K562 (cell line): ENCODE data around the gene AFF3.

ENCODE experiments used
- CTCF ChIP-seq, 3 experiments: IDR thresholded peaks in 2 of 3; conservative IDR thresholded peaks in 1 of 3; 2 replicates each; pipeline ENCODE4 v1.5.1; 2011 to 2012; ENCODE audit warnings: low read length in 3 of 3, mild to moderate bottlenecking in 3 of 3, control low read depth in 2 of 3, improper control_type of control experiment in 1 of 3, inconsistent platforms in 1 of 3, low read depth in 1 of 3, mixed read lengths in 1 of 3, moderate library complexity in 1 of 3; ENCODE audit not compliant: insufficient read depth in 2 of 3
- EGR1 ChIP-seq: fragments of 450-650 bp; conservative IDR thresholded peaks from 2 replicates; pipeline ENCODE4 v1.6.1; 2017; ENCODE audit warnings: mild to moderate bottlenecking
- FOXA1 ChIP-seq: fragments of 450-650 bp; IDR thresholded peaks from 2 replicates; pipeline ENCODE4 v1.6.1; 2016; ENCODE audit warnings: mild to moderate bottlenecking, borderline replicate concordance
- HOXB6 ChIP-seq: fragments of 250-450 bp; sonication (Bioruptor Pico); IDR thresholded peaks from 2 replicates; pipeline ENCODE4 v1.5.1; 2022; ENCODE audit warnings: mild to moderate bottlenecking, borderline replicate concordance
- PATZ1 ChIP-seq: fragments of 250-450 bp; sonication (Bioruptor Pico); IDR thresholded peaks from 2 replicates; pipeline ENCODE4 v1.5.0; 2020; ENCODE audit warnings: mild to moderate bottlenecking, borderline replicate concordance
- POLR2AphosphoS5 ChIP-seq: IDR thresholded peaks from 2 replicates; pipeline ENCODE4 v1.6.1; 2011; ENCODE audit warnings: mild to moderate bottlenecking, low read depth, low read length, moderate library complexity; ENCODE audit not compliant: control insufficient read depth, insufficient read depth
- RBFOX2 ChIP-seq: fragments of 200-400 bp; formaldehyde crosslinking; IDR thresholded peaks from 2 replicates; pipeline ENCODE4 v1.6.1; 2017; ENCODE audit warnings: low read depth, mild to moderate bottlenecking, low read length, moderate library complexity
- SETDB1 ChIP-seq: IDR thresholded peaks from one replicate; pipeline ENCODE4 v1.6.1; 2012; ENCODE audit warnings: low read length, control low read depth, inconsistent platforms
- SMAD3 ChIP-seq: fragments of 450-650 bp; formaldehyde crosslinking; conservative IDR thresholded peaks from 2 replicates; pipeline ENCODE4 v1.4.0; 2020; ENCODE audit warnings: mild to moderate bottlenecking
- SMARCA5 ChIP-seq: fragments of 450-650 bp; IDR thresholded peaks from 2 replicates; pipeline ENCODE4 v1.6.1; 2016
- TAF9B ChIP-seq: fragments of 450-650 bp; IDR thresholded peaks from 2 replicates; pipeline ENCODE4 v1.6.1; 2018; ENCODE audit warnings: mild to moderate bottlenecking; ENCODE audit not compliant: partially characterized antibody
- ZNF232 ChIP-seq: sonication (generic); formaldehyde crosslinking; IDR thresholded peaks from 2 replicates; pipeline ENCODE4 v1.8.0; 2022; ENCODE audit warnings: mild to moderate bottlenecking, missing genetic modification reagents
- ZNF41 ChIP-seq: fragments of 250-450 bp; sonication (Bioruptor Pico); conservative IDR thresholded peaks from 2 replicates; pipeline ENCODE4 v1.4.0; 2020; ENCODE audit warnings: mild to moderate bottlenecking

GRCh38 chr2:99948010-99948409, 194.4 kb downstream of the AFF3 start:
- TF ChIP-seq TAF9B, result no peak
- TF ChIP-seq ZNF232 (CRISPR knock-in tag), result no peak
- no peak for TF ChIP-seq FOXA1
- no peak for TF ChIP-seq SMARCA5
- no peak for TF ChIP-seq SETDB1
- TF ChIP-seq SMAD3 (CRISPR knock-in tag), result no peak
- no peak for TF ChIP-seq CTCF (IDR thresholded peaks at IDR 0.05 in 2 of 3, conservative IDR thresholded peaks at IDR 0.05 in 1 of 3; ENCODE audit: insufficient read depth in 2 of 3, low read depth in 1 of 3, low read length in 3 of 3)
- no peak for TF ChIP-seq HOXB6 (CRISPR knock-in tag)
- no peak for TF ChIP-seq ZNF41 (CRISPR knock-in tag)
- no peak for TF ChIP-seq PATZ1
- TF ChIP-seq EGR1, result no peak
- TF ChIP-seq POLR2AphosphoS5, result no peak
- no peak for TF ChIP-seq RBFOX2
